ENCODE measurements around the gene FAM3C. TPM values are rescaled to one million over a fixed set of nuclear protein-coding genes. Genes with fewer than 3 reads are reported as not detected.

Gene FAM3C
- total RNA-seq, 4 donors from 2014 or later: 38.9 to 52.0 (median 43.8) TPM

DNA sequence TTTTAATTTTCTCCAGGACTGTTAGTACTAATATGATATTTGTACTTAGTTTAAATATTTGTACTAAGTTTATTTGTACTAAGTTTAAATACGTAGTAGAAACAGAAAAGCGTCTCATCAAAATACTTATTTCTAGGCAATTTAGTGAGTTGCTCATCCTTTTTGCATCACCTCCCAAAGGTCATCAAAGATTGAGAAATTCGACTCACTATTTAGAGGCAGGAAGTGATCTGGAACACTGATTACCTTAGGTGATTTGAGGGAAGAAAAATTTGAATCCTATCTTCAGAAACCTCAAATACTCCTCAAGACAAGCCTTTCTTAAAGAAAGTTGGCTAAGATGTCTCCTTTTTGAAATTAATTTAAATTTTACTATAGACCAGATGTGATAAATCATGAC is 52.8 kb downstream of the FAM3C start:
- Histone ChIP-seq H3K27ac (no peak overlapping the region), H3K4me1 (no peaks in the 10 kb centered on the region), H3K4me3 (no peak overlapping the region), H3K36me3 (peaks cover 0 to 21% (median 0%) of the 10 kb centered on the region in 3 donors), H3K9me3 (no peaks in the 10 kb centered on the region), H3K27me3 (no peaks in the 10 kb centered on the region)
- DNase-seq (ENCODE audit: low spot score in 2 of 2): no peak
- TF ChIP-seq EP300 (IDR thresholded peaks at IDR 0.05): no peak
- TF ChIP-seq, protein P1, sequence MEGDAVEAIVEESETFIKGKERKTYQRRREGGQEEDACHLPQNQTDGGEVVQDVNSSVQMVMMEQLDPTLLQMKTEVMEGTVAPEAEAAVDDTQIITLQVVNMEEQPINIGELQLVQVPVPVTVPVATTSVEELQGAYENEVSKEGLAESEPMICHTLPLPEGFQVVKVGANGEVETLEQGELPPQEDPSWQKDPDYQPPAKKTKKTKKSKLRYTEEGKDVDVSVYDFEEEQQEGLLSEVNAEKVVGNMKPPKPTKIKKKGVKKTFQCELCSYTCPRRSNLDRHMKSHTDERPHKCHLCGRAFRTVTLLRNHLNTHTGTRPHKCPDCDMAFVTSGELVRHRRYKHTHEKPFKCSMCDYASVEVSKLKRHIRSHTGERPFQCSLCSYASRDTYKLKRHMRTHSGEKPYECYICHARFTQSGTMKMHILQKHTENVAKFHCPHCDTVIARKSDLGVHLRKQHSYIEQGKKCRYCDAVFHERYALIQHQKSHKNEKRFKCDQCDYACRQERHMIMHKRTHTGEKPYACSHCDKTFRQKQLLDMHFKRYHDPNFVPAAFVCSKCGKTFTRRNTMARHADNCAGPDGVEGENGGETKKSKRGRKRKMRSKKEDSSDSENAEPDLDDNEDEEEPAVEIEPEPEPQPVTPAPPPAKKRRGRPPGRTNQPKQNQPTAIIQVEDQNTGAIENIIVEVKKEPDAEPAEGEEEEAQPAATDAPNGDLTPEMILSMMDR (IDR thresholded peaks at IDR 0.05): no peak
- TF ChIP-seq POLR2A (IDR thresholded peaks at IDR 0.05): no peak
- WGBS, 2 donors: 63 to 69% methylated on average over 3 of the region's 3 CpGs

DNA sequence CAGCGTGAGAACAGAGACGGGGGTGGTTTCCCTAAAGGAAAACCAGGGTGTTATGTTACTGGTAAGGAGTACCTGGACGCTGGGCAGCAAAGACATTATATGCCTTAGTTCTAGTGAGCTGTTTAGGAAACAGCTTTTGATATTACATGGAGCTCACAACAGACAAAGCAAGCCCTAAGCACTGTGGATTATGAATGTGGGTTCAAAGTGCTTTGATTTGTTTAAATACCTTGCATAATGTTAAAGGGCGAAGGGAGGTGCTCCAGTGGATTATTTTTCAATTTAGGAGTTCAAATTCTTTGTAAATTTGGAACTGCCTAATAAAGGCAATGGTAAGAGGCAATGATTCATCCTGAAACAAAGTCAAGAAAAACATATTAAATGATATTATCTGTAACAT is 53.5 kb downstream of the FAM3C start:
- Histone ChIP-seq H3K36me3 (peaks cover 0 to 21% (median 0%) of the 10 kb centered on the region in 3 donors), H3K4me1 (no peaks in the 10 kb centered on the region), H3K27ac (no peak overlapping the region), H3K27me3 (no peaks in the 10 kb centered on the region), H3K4me3 (no peak overlapping the region), H3K9me3 (no peaks in the 10 kb centered on the region)
- no peak for DNase-seq (ENCODE audit: low spot score in 2 of 2)
- TF ChIP-seq POLR2A (IDR thresholded peaks at IDR 0.05): no peak
- TF ChIP-seq, protein P1 (IDR thresholded peaks at IDR 0.05): no peak
- no peak for TF ChIP-seq EP300 (IDR thresholded peaks at IDR 0.05)
- WGBS, 2 donors: 66 to 79% methylated on average over 4 of the region's 4 CpGs

DNA sequence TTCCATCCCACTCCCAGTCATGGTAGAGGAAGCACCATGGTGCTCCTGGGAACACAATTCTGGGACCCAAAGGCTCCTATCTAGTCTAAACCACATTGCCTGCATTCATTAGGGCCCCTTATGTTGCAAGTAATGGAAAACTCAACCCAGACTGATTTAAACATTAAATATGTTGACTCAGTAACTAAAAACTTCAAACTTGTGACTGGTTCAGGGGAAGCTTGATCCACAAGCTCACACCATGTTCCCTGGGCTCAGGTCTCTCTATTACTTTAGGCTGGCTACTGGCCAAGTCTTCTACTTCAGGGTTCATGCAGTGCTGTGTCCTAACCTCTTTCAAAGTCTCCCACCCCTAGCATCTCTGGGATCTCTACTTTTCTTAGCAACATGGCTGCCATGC is 54.2 kb downstream of the FAM3C start:
- Histone ChIP-seq H3K4me1 (no peaks in the 10 kb centered on the region), H3K27ac (no peak overlapping the region)

DNA sequence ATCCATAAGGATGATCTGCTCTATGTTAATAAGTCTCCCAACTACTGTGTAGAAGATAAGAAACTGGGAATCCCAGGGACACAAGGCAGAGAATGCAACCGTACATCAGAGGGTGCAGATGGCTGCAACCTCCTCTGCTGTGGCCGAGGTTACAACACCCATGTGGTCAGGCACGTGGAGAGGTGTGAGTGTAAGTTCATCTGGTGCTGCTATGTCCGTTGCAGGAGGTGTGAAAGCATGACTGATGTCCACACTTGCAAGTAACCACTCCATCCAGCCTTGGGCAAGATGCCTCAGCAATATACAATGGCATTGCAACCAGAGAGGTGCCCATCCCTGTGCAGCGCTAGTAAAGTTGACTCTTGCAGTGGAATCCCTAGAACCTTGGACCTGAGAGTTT is 57.0 kb downstream of the FAM3C start:
- Histone ChIP-seq H3K27me3 (peaks cover 0 to 8% of the 10 kb centered on the region in 2 donors), H3K4me1 (no peaks in the 10 kb centered on the region), H3K27ac (no peak overlapping the region), H3K4me3 (no peak overlapping the region), H3K9me3 (no peaks in the 10 kb centered on the region), H3K36me3 (peaks cover 0 to 8% (median 0%) of the 10 kb centered on the region in 3 donors)
- TF ChIP-seq POLR2A (IDR thresholded peaks at IDR 0.05): no peak
- TF ChIP-seq, protein P1 (IDR thresholded peaks at IDR 0.05): no peak
- no peak for TF ChIP-seq EP300 (IDR thresholded peaks at IDR 0.05)
- 76 to 84% methylated on average over 5 of the region's 5 CpGs for WGBS, 2 donors
- DNase-seq (ENCODE audit: low spot score in 2 of 2): no peak

More for the DNA sequence above, 54.2 kb downstream of the FAM3C start:
- Histone ChIP-seq H3K36me3 (peaks cover 0 to 16% (median 0%) of the 10 kb centered on the region in 3 donors), H3K9me3 (no peaks in the 10 kb centered on the region), H3K4me3 (no peak overlapping the region), H3K27me3 (no peaks in the 10 kb centered on the region)
- no peak for DNase-seq (ENCODE audit: low spot score in 2 of 2)
- TF ChIP-seq, protein P1 (IDR thresholded peaks at IDR 0.05): no peak
- no peak for TF ChIP-seq EP300 (IDR thresholded peaks at IDR 0.05)
- no peak for TF ChIP-seq POLR2A (IDR thresholded peaks at IDR 0.05)

DNA sequence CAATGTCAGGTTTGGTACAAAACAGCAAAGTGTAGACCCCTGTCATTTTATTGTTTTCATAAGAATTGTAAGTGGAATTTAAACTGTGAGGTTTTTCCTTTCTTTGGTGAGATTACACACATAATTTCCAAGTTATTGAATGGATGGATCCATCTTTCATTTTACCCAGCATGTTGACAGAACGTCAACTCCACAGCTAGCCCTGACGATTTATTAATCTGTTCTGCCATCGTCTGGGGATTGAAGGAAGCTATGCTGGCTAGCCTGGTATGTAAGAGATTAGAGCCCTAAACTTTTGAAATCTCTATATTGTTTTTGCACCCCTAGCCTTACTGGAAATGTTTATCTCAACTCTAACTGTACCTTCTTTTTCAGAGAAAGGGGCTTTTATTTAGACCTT is 58.7 kb downstream of the FAM3C start:
- Histone ChIP-seq H3K4me1 (no peaks in the 10 kb centered on the region), H3K36me3 (peaks cover 0 to 5% (median 0%) of the 10 kb centered on the region in 3 donors), H3K27ac (no peak overlapping the region), H3K9me3 (no peaks in the 10 kb centered on the region), H3K27me3 (peaks cover 0 to 14% of the 10 kb centered on the region in 2 donors), H3K4me3 (no peak overlapping the region)
- 14 to 20% methylated on average over 3 of the region's 3 CpGs for WGBS, 2 donors
- TF ChIP-seq, protein P1 (IDR thresholded peaks at IDR 0.05): peak in 1 of 5 experiments; percentile 7
- TF ChIP-seq POLR2A (IDR thresholded peaks at IDR 0.05): no peak
- DNase-seq (ENCODE audit: low spot score in 2 of 2): no peak
